ENCODE data around the gene DIPK1C. TPM values are rescaled to one million over a fixed set of nuclear protein-coding genes. Genes with fewer than 3 reads are reported as not detected.
A peak's percentile ranks its signal among the peaks of the same experiment; 100 is the strongest.

The DIPK1C gene
- total RNA-seq, 4 donors from 2014 or later: 0.25 to 5.4 (median 2.9) TPM

- no peak for TF ChIP-seq CTCF (IDR thresholded peaks at IDR 0.05)
- TF ChIP-seq POLR2A (IDR thresholded peaks at IDR 0.05): no peak
- no peak for DNase-seq (ENCODE audit: low spot score in 2 of 2)
- H3K4me3 ChIP-seq (ENCODE audit: low read depth, poor library complexity, severe bottlenecking): no peak overlapping the region
- intact Hi-C loops (cut with DNase I; ENCODE audit: low total_unique reads): no loop called here
- 46% methylated on average over 16 of the region's 16 CpGs for WGBS, 2 donors
Measured at GRCh38 chr18:74396171-74397169, 60.6 kb downstream of the DIPK1C start.

GRCh38 chr18:74395648-74396154, 61.4 kb downstream of the DIPK1C start:
- intact Hi-C loops (cut with DNase I; ENCODE audit: low total_unique reads): no loop called here
- peak in 1 of 2 donors; percentile 75 for DNase-seq (ENCODE audit: low spot score in 2 of 2)
- TF ChIP-seq POLR2A (IDR thresholded peaks at IDR 0.05) (no peak), CTCF (IDR thresholded peaks at IDR 0.05) (no peak)
- H3K4me3 ChIP-seq (ENCODE audit: low read depth, poor library complexity, severe bottlenecking): no peak overlapping the region
- WGBS, 2 donors: 85 to 87% methylated on average over 7 to 9 of the region's 9 CpGs

GRCh38 chr18:74395006-74395405, 62.1 kb downstream of the DIPK1C start:
- TF ChIP-seq POLR2A (IDR thresholded peaks at IDR 0.05): no peak
- TF ChIP-seq CTCF (IDR thresholded peaks at IDR 0.05): no peak
- H3K4me3 ChIP-seq (ENCODE audit: low read depth, poor library complexity, severe bottlenecking): no peak overlapping the region
- peak in 1 of 2 donors; percentile 65 for DNase-seq (ENCODE audit: low spot score in 2 of 2)
- WGBS, 2 donors: 88 to 89% methylated on average over 7 of the region's 7 CpGs
- intact Hi-C loops (cut with DNase I; ENCODE audit: low total_unique reads): no loop called here

GRCh38 chr18:74392323-74392722, 64.8 kb downstream of the DIPK1C start:
- WGBS, 2 donors: 94 to 96% methylated on average over 3 to 4 of the region's 4 CpGs
- no peak overlapping the region for H3K4me3 ChIP-seq (ENCODE audit: low read depth, poor library complexity, severe bottlenecking)
- peak in 1 of 2 donors; percentile 15 for DNase-seq (ENCODE audit: low spot score in 2 of 2)
- intact Hi-C loops (cut with DNase I; ENCODE audit: low total_unique reads): no loop called here
- no peak for TF ChIP-seq POLR2A (IDR thresholded peaks at IDR 0.05)
- no peak for TF ChIP-seq CTCF (IDR thresholded peaks at IDR 0.05)

GRCh38 chr18:74390900-74391299, 66.2 kb downstream of the DIPK1C start:
- WGBS, 2 donors: 86 to 90% methylated on average over 3 of the region's 3 CpGs
- TF ChIP-seq POLR2A (IDR thresholded peaks at IDR 0.05): no peak
- TF ChIP-seq CTCF (IDR thresholded peaks at IDR 0.05): no peak
- no peak overlapping the region for H3K4me3 ChIP-seq (ENCODE audit: low read depth, poor library complexity, severe bottlenecking)
- intact Hi-C loops (cut with DNase I; ENCODE audit: low total_unique reads): no loop called here
- DNase-seq (ENCODE audit: low spot score in 2 of 2): no peak
